Glomerular visceral epithelial cell (primary cell): ENCODE data around the gene EDN2.

Source experiments
- DNase-seq: peaks from one replicate; pipeline ENCODE4 v3.0.0-alpha.2; 2016; ENCODE audit errors: extremely low spot score

EDN2 gene

GRCh38 chr1:41438711-41439110 is 45.8 kb downstream of the EDN2 start:
- DNase-seq: no peak

GRCh38 chr1:41437011-41437355 is 47.5 kb downstream of the EDN2 start:
- DNase-seq: no peak

DNA sequence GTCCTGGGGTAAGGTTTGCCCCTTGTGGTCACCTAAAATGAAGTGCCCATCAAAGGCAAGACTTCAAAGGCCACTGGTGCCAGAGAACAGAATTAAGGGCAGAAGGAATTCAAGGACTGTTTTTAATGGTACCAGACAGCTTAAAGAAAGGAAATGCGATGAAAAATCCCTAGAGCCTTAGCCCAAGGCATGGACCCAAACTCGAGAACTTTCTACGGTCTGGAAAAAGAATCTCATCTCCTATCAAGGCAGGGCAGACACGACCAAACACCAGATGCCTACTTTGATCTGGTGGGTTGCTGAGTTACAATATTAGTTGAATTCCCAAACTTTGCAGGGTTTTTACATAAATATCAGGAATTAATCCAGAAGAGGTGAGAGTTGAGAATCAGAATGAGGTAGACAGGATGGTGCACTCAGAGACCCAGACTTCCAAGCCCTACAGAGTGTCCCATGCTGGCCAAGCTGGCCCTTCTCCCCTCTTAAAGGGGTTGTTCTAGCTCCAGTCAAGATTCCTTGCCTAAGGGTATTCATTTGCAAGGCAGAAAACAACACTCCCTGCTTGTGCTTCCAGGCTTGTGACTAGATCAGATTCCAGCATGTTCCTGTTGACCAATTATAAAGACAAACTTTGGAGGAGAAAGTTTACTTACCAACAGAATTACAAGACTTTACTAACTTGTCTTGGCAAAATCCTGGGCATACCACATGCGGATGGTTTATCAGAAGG is 48.0 kb downstream of the EDN2 start:
- no peak for DNase-seq

GRCh38 chr1:41435570-41436178 is 48.8 kb downstream of the EDN2 start:
- peak; percentile 50 for DNase-seq

GRCh38 chr1:41434748-41435449 is 49.6 kb downstream of the EDN2 start:
- DNase-seq: no peak

GRCh38 chr1:41434306-41434705 is 50.2 kb downstream of the EDN2 start:
- no peak for DNase-seq

DNA sequence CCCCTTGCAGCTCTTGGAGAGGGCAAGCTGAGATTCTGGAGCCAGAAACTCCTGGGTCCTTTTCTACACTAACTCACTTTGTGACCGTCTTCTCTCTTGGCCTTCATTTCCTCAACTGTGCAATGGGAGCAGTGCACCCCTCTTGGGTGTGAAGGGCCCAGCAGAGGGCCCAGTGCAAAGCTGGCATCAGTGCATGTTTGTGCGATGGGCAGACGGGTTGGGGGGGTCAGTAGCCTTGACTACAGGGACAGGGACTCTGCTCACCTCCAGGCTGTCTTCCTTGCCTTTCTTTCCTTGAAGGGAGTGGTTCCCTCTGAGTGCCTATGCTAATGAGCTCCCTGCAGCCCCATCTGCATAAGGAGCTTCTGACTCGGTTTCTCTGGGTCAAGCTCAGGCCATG is 51.0 kb downstream of the EDN2 start:
- DNase-seq: no peak

DNA sequence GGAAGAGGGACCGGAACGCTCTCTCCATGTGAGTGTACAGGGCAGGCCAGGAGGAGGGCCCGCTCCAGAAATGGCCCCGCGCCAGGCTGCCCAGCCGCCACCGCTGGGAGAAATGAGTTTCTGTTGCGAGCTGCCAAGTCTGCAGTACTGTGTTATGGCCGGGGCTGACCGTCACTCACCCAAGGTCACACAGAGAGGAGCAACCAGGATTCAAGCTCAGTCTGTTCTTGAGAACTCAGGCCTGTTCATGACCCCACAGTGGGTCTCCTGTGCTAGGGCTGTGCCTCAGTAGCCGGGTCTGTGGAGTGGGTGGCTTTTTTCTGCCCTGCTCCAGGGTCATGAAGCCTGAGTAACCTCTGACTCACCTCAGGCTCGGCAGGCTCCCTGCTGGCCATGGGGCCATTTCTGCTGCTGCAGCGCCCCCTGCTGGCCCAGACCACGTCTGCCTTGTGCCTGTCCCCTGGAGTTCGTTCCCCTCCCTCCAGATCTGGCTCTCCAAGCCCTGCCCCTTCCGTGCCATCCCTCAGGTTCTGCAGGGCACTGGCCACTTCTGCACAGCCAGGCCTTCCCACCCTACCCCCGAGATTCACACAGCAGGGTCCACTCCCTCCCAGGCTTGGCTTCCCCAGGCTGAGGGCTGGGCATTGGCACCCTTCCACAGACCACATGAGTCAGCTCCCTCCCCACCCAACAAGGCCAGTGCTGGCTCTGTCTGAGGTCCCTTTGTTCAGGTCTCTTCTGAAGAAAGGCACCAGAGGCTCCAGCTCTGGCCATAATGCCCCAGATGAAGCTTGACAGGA is 51.8 kb downstream of the EDN2 start:
- DNase-seq: peak; percentile 94

- DNase-seq: no peak
Measured at GRCh38 chr1:41431490-41432350, 52.8 kb downstream of the EDN2 start.

DNA sequence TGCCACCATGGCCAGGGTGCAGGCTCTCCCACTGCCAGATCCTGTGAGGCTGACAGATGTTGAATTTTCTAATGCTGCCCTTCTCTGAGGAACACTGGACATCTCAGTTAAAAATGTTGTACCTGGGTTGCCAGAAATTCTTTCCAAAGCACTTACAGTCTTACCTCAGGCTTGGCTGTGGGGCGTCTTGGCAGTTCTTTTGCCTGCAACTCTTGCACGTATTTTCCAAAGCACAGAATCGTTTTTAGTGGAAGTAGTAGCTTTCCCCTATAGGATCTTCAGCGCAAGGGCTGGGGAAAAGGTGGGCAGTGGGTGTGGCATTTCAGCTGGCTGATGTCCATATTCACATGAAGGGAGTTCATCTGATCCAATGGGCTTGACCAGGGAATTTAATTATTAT is 53.9 kb downstream of the EDN2 start:
- no peak for DNase-seq

DNA sequence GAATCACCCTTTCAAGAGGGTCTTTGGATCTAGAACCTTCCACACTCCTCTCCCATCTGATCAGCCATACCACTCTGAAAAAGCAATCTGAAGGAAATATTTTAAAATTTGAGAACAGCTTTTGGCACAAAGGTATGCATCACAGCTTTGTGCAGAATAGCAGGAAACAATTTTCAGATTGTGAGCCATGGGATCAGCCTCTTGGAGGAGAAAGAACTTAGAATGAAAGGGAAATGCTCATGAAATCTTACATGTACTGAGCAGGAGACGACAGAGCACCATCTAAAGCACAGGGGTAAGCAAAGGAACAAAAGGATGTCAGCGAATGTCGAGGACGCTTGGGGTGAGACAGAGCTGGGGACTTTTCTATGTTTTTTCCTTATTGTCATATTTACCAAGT is 54.4 kb downstream of the EDN2 start:
- no peak for DNase-seq

GRCh38 chr1:41429641-41430035 is 54.8 kb downstream of the EDN2 start:
- no peak for DNase-seq
